HG02943 (cell line): ENCODE measurements around the gene SND1.

Experiments
- ATAC-seq: cut with Tn5 transposase; IDR thresholded peaks from one replicate; pipeline ENCODE4 v1.9.1; 2021; ENCODE audit warnings: mild to moderate bottlenecking, low read depth, moderate library complexity; ENCODE audit not compliant: unreplicated experiment

Gene SND1

GRCh38 chr7:127793582-127793981 is 141.6 kb downstream of the SND1 start:
- no peak for ATAC-seq

DNA sequence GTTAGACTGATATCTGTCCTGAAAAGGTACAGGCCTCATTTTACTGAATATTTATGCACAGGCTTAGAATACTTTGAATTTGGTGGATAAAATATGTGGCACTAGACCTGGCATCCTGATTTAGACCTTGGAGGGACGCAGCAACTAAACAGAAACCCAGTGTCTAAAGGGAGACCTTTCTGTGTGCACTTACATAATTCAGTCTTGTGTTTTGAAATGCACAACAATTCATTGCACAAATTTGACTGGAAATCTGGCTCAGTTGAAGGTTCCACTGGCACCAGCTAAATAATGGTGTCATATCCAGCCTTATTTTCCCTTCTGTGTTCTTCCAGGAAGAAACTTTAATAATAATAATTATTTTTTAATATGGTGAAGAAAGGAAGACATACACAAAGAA is 142.1 kb downstream of the SND1 start:
- no peak for ATAC-seq

DNA sequence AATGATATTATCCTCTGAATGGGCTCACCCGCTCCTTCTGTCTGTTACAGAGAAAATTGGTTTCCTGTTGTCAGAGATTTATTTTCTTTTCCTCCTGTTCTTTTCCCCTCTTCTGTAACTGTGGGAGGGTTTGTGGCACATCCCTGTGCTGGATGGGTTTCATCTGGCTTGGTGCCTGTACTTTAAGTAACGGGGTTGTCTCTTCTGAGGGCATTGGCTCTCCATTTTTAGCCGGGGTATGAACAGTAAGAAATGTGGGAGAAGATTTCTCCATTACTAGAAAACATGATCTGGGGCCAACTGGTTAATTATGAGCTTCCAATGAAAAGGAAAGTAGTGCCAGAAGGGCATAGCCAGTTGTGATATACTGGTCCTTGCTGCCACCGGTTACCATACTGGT is 142.6 kb downstream of the SND1 start:
- ATAC-seq, result no peak

- no peak for ATAC-seq
Measured at GRCh38 chr7:127798023-127798422, 146.0 kb downstream of the SND1 start.

DNA sequence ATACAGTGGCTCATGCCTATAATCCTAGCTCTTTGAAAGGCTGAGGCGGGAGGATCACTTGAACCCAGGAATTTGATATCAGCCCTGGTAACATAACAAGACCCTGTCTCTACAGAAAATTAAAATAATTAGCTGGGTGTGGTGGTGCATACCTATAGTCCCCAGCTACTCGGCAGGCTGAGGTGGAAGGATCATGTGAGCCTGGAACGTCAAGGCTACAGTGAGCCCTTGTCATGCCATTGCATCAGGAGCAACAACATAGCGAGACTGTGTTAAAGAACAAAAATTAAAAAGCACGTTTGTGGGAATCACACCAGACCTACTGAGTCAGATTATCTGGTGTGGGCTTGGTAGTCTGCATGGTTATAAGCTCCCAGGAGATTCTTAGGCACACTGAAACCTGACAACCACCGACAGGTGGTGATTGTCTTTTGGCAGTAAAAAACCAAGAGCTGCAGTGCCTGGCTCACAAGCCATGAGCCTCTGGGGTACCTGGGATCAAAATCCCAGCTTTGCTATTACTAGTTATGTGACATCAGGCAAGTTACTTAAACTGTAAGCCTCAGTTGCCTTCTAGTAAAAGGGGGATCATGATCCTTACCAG is 146.9 kb downstream of the SND1 start:
- ATAC-seq, result no peak

DNA sequence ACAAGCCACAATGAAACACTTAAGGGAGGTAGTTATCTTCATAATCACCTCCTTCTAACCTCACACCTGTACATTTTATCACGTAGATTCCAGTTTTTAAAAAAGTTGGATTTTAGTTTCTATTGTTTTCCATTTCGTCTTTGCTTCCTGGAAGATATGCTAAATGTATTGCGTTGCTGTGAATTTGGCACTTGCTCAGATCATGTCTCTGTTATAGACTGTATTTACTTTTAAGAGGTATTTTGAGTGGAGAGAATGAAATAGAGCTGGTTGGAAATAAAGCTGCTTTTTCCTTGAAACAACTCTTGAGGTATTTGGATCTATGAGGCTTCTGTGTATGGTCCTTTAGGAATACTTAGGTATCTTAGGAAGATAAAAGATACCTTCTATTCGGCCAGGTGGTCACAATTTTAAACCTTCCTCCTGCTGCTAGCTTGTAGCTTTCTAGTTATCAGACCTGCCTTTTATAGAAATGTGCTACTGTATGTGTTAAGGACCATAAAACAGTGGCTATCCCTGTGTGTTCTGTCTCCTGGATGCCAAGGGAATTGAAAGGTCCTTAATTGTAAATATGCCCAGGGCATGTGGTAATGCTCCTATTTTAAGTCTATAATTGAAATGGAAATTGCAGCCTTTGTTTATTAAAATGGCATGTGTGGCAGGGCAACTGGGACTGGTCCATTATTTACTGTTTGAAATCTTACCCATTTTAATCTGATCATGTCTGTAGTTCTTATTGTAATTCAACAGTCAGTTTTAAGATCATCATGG is 147.7 kb downstream of the SND1 start:
- no peak for ATAC-seq

DNA sequence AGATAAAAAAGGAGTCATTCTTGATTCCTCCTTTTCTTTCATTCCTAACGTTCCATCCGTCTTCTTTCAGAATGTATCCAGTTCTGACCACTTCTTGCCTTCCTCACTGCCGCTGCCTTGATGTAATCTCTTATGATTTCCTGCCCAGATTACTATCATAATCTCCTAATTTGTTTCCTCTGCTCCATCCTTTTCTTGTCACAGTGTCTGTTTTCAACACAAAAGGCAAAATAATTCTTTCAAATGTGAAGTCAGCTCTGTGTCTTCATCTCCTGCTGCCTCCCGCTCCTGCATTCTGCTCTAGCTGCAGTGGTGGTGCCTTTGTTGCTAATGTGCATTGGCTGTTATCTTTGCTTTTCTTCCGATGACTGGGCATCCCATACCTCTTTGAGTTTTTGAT is 150.9 kb downstream of the SND1 start:
- ATAC-seq, result no peak

GRCh38 chr7:127803626-127804025 is 151.6 kb downstream of the SND1 start:
- no peak for ATAC-seq

GRCh38 chr7:127807340-127807739 is 155.3 kb downstream of the SND1 start:
- no peak for ATAC-seq

GRCh38 chr7:127807829-127808228 is 155.8 kb downstream of the SND1 start:
- ATAC-seq, result no peak

GRCh38 chr7:127809261-127809702 is 157.3 kb downstream of the SND1 start:
- no peak for ATAC-seq

DNA sequence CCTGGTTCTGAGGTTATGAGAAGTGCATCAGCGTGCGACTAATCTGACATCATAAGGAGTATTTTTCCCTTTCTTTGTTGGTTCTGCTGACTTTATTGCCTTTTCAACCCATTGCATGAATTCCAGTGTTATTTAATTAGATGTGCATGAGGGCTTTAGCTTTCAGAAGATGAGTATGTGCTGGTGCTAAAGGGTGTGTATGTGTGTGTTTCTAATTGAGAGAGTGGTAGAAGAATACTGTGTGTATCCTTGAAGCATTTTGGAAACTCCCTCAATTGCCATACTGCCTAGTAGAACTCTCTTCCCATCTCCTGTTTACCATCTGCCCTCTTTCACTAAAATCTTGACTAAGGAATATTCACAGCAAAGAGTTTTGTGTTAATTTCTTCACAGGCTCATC is 158.1 kb downstream of the SND1 start:
- no peak for ATAC-seq

DNA sequence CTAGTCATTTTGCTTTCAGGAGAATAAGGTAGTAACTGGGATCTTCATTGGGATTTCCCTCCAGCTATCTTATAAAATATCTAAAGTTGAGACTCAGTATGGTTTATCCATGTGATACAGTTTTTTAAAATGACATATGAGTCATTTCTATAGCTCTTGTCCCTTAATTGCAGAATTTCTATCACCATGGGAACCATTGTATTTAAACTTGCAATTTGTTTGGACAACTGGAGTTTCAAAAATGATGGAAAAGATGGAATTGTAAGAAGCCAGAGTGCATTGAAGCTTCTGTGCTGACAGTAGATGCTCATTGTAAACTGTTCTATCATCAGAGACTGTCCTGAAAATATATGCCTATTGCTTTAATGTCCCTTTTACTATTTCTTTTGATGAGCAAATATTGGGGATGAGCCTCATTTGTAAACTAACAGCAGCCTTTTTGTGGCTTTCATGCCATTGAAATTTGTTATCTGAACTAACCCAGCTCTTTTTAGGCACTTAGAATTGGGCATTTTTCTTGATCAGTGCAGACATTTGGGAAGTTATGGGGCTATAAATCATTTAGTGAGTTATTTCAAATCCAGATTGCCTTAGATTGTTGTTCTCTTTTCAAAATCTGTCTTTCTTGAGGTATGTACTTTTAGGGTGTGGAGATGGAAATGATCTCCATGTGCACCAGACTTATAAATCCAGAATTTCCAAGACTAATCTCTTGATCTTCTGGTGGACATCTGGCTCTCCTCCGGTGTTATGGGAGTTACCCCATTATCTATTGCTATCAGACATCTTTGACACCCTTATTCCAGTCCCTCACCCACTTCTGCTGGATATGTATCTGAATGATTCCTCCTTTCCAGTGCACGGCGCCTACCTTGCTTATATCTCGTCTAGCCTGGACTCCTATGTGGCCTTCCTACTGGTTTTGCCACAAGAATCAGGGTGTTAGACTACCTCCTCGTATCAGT is 159.0 kb downstream of the SND1 start:
- ATAC-seq, result no peak

DNA sequence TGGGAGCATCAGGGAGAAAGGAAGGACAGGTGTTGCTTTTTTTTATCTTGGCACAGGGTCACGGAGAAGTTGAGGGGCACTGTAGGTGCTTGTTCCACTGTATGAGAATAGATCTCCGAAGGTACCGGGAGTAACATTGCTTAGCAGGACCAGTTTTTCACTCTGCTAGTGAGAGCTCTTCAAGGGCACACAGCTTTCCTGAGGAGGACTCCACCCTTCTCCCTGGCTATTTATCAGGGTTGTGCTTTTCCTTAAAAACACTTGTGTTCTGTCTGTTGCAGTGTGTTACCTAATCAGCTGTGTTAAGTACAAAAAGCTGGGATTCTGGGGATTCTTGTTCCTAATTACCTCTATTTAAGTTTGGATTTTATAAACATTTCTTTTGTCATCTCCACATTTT is 160.5 kb downstream of the SND1 start:
- no peak for ATAC-seq

DNA sequence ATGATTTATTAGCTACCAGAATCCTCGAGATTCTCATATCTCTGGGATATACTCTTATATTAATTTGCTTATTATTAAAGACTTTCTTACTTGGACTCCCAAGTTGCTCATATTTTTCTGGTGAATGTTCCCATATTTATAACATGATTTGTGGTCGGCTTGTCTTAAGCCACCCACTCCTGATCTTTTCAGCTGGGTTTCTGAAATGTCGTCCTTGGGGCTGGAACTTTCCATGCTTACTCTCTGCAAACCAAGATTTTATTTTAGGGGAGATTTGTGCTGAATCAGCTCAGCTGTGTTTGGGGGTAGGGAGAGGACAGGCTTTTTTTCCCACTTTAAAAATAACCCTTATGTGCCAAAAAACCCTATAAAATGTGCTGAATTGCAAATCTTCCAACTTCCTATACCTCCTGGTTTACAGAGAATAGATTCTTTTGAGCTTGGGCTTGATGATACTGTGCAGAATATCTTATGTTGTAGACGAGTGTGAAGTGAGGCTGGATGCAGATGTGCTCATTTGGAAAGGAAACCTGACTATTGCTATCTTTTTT is 162.1 kb downstream of the SND1 start:
- ATAC-seq, result no peak

- ATAC-seq, result no peak
Measured at GRCh38 chr7:127815631-127816145, 163.7 kb downstream of the SND1 start.

GRCh38 chr7:127816354-127817190 is 164.6 kb downstream of the SND1 start:
- no peak for ATAC-seq

GRCh38 chr7:127817466-127817865 is 165.5 kb downstream of the SND1 start:
- ATAC-seq, result no peak

GRCh38 chr7:127818306-127818705 is 166.3 kb downstream of the SND1 start:
- no peak for ATAC-seq
